Cardiac fibroblast (primary cell): ENCODE data around the gene CD48.

ENCODE experiments used
- DNase-seq, 2 donors: peaks; one replicate each; pipeline versions ENCODE4 v3.0.0 to v3.0.0-alpha.2; 2010; ENCODE audit warnings: low read depth in 2 of 2
- H3K4me3 ChIP-seq, 2 donors: replicated peaks in 1 of 2; 1 replicate in 1 of 2; 2 replicates in 1 of 2; pipeline ENCODE4 v1.5.1; 2011; ENCODE audit warnings: low read depth in 2 of 2, low read length in 2 of 2, mild to moderate bottlenecking in 2 of 2, moderate library complexity in 1 of 2
- CTCF ChIP-seq: IDR thresholded peaks from one replicate; pipeline ENCODE4 v1.5.1; 2011; ENCODE audit warnings: low read depth, mild to moderate bottlenecking, low read length, inconsistent platforms

CD48 gene

DNA sequence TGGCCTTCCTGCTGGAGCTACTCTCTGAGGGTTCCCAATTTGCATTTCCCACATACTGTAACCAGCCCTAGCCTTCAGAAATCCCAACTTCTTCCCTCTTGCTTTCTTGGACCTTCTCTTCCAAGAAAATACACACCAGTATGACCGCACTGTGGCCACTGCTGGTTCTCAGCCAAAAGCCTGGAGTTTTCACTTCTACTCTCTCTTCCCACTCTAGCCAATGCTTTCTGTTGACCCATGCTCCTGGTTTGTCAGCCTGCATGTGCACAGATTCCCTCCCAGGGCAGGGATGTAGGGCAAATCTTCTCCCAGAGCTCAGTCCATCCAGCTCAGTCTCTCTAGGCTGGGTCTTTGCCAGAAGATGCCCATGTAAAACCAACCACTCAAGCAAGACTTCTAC lies 65.4 kb downstream of the CD48 start:
- TF ChIP-seq CTCF = no peak
- no peak overlapping the region for H3K4me3 ChIP-seq
- no peak for DNase-seq

GRCh38 chr1:160645386-160646130 lies 66.1 kb downstream of the CD48 start:
- TF ChIP-seq CTCF = no peak
- no peak overlapping the region for H3K4me3 ChIP-seq
- DNase-seq = no peak

- no peak overlapping the region for H3K4me3 ChIP-seq
- no peak for TF ChIP-seq CTCF
Measured at GRCh38 chr1:160644399-160644798, 67.2 kb downstream of the CD48 start.

GRCh38 chr1:160643138-160643537 lies 68.5 kb downstream of the CD48 start:
- DNase-seq = no peak
- no peak overlapping the region for H3K4me3 ChIP-seq
- TF ChIP-seq CTCF = no peak

More at GRCh38 chr1:160644399-160644798, 67.2 kb downstream of the CD48 start:
- DNase-seq = no peak

GRCh38 chr1:160642281-160642644 lies 69.4 kb downstream of the CD48 start:
- no peak overlapping the region for H3K4me3 ChIP-seq
- TF ChIP-seq CTCF = no peak
- DNase-seq = no peak

GRCh38 chr1:160641323-160642280 lies 70.0 kb downstream of the CD48 start:
- H3K4me3 ChIP-seq = no peak overlapping the region
- no peak for DNase-seq
- TF ChIP-seq CTCF = no peak
